Skeletal muscle cell (primary cell): Measurements from ENCODE around the gene KCNAB3.
"Not testable (repeated sequence)": the region's sequence is repeated elsewhere in the genome, so short reads cannot be mapped to it uniquely, and the experiment has no call there.

Source experiments
- DNase-seq: peaks from one replicate; pipeline ENCODE4 v3.0.0-alpha.2; 2010; ENCODE audit warnings: low read depth
- H3K4me3 ChIP-seq: 2 replicates; pipeline ENCODE4 v1.5.1; 2011; ENCODE audit warnings: low read depth, mild to moderate bottlenecking, control low read depth, low read length, moderate library complexity

Gene KCNAB3

DNA sequence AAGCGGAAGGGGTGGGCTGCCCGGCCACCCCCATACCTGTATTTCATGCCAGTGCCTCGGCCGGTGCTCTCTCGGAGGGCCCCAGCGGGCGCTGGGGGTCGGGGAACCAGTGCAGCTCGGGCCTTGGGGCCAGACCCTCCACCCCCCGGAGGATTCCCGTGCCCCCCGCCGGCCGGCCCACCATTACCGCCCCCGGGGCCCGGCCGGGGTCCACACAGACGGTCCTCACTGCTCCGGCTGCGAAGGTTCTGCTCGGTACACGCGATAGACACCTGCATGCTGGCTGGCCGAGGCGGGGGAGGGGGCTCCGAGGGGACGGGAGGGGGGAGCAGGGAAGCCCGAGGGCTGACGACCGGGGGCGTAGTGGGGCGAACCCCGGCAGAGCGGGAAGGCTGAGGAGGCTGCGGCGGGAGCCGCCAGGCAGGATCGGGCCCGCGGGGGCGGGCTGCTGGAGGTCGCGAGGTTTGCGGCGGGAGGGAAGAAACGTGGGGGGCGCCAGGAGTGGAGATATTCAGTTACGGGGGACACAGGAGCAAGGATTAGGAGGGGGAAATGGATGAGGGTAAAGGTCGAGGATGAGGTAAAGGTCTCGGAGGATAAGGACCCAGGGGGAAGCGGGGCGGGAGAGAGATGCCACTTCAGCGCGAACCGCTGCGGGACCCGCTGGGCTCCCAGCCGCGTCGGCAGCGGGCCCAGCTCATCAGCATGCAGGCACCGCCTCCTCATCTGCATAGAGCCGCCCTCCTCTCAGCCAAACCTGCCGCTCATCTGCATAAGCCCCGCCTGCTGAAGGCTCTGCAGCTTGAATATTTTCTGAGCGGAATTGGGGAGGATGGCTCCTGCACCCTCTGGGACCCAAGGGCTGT lies at the start of gene KCNAB3:
Gene KCNAB3, minus strand, starts transcription at position 699 of the 866 bp plus-strand sequence. Its CDS starts 421 bp downstream, at position 278.
- H3K4me3 ChIP-seq, result peak within 1 kb of the TSS; percentile 96
- DNase-seq, result peak; percentile 35

DNA sequence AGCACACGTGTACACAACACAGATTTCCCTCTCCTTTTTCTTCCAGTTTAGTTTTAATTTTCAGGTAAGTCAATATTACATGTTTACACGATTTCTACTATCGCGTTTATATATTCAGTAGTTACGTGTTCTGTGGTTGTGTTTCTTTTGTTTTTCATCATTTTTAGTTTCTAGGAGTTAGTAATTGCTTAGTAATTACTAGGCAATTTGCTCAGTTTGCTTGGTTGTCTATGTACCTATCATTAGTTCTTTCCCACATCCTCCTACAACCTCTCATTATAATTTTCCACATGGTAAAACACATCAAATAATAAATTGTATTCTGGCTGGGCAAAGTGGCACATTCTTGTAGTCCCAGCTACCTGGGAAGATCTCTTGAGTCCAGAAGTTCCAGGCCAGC lies 48.1 kb upstream of the KCNAB3 start:
- no peak for DNase-seq
- H3K4me3 ChIP-seq, result no peak overlapping the region

DNA sequence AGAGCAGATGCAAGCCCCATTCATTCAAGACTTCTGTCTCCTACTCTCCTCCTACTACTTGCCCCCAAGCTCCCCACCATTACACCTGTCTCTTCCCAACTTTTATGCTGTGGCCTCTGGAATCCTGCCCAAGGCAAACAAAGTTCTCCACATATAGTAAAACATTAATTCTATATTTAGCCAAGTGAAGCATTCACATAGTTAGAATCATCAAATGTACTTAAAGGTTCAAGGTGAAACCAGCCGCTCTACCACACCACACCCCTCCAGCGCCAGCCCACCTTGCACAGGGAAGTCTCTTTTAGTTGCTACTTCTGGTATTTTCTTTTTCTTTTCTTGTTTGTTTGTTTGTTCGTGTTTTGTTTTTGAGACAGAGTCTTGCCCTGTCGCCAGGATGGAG lies 47.4 kb upstream of the KCNAB3 start:
- H3K4me3 ChIP-seq, result no peak overlapping the region
- no peak for DNase-seq

DNA sequence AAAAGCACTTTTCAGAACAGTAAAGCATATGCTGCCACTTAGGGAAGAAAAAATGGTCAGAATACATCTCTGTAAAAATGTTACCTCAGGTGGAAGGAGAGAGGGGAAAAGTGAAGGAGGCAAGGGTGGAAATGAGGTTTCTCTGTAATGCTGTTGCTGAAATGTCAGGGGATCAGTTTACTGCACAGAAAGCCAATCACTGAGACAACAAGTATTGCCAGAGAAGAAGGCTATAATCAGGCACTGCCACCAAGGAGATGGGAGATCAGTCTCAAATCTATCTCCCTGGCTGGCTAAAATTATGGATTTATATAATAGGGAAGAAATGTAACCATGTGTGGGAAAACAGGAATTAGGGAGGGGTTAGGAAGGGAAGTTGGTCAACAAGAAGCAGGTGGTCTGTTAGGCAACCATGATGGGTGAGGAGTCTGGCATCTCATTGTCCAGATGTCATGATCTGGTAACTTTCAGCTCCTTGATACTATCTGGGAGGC lies 45.0 kb upstream of the KCNAB3 start:
- DNase-seq, result no peak
- no peak overlapping the region for H3K4me3 ChIP-seq

DNA sequence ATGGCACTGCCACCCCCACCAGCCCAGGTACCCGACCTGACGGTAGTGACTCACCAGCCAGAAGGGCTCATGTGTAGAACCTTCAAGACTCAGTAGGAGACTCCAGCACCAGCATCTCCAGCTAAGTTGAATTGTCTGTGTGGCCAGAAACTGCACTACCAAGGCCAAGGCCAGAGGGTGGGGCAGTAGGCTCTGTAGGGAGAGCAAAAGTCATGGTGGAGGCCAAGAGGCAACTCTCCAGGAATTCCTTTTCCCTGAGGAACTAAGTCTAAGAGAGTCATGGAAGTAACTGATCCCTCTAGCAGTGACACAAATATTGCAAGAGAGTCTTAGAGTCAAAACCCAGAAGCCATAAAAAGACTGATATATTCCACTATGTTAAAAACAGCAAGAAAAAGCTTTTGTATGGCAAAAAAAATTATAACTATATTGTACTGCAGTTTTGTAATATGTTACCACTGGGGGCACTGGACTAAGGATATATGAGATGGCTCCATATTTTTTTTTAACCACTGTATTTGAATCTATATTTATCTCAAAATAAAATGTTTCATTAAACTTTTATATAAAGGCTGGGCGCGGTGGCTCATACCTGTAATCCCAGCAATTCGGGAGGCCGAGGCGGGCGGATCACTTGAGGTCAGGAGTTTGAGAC lies 42.6 kb upstream of the KCNAB3 start:
- no peak for DNase-seq
- H3K4me3 ChIP-seq, result no peak overlapping the region

DNA sequence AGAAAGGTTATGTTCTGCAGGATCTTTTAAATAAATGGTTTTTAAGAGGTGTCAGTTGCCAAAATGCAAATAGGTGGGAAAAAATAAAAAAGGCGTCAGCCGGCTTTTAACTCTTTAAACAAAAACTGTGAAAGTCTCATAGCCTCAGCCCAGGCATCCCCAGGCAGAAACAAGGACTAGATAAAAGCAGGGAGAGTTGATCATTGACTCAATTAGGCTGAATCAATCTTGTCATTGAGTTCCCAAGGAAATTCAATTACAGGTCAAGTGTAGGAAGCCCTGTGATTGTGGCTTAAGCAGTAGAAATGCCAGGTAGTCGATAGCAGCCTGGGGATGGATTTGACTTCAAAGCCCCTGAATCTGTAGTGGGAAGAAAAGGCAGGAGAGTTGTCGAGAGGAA lies 42.0 kb upstream of the KCNAB3 start:
- H3K4me3 ChIP-seq, result no peak overlapping the region
- no peak for DNase-seq

DNA sequence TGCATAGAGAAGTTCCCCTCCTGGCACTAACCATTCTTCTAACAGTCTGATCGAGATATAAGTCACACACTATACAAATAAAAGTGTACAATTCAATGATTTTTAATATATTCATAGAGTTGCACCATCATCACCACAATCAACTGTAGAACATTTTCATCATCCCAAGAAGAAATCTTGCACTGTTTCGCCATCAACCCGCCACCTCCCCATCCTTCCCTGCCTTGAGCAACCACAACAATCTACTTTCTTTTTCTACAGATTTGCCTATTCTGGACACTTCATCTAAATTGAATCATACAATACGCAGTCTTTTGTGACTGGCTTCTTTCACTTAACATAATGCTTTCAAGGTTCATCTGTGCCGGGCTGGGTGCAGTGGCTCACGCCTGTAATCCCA lies 39.8 kb upstream of the KCNAB3 start:
- no peak overlapping the region for H3K4me3 ChIP-seq
- DNase-seq, result peak; percentile 38

DNA sequence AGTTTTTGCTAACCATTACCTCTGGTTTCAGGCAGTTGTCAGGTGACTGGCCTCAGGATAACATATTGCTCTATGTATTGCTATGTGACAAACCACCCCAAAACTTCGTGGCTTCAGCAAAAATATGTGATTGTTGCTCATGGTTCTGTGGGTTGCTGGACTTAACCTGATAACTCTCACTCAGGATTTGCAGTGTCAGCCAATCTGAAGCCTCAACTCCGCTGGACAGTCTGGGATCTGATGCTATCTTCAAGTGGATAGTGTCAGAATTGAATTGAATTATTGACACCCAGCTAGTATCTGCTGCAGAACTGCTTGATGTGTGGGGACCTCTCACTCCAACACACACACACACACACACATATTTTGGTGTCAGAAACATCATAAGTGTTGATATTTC lies 38.1 kb upstream of the KCNAB3 start:
- no peak overlapping the region for H3K4me3 ChIP-seq
- no peak for DNase-seq

DNA sequence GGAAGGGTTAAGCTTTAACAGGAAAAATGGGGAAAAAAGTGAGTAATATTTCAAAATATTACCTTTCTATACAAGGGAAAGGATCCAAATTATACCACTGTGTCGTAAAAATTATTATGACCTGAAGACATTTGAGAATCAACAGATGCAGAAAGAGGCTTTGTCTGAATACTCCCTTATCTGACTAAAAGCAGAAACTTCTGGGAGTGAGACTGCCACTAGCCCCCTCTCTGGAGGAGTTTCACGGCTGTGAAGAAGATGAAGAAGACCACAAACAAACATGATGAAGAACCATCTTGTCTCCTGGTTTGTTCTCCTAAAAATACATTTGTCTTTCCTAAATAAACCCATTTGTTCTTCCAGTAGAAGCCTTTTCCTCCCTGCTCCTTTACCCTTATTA lies 31.8 kb upstream of the KCNAB3 start:
- DNase-seq, result no peak
- H3K4me3 ChIP-seq, result no peak overlapping the region

DNA sequence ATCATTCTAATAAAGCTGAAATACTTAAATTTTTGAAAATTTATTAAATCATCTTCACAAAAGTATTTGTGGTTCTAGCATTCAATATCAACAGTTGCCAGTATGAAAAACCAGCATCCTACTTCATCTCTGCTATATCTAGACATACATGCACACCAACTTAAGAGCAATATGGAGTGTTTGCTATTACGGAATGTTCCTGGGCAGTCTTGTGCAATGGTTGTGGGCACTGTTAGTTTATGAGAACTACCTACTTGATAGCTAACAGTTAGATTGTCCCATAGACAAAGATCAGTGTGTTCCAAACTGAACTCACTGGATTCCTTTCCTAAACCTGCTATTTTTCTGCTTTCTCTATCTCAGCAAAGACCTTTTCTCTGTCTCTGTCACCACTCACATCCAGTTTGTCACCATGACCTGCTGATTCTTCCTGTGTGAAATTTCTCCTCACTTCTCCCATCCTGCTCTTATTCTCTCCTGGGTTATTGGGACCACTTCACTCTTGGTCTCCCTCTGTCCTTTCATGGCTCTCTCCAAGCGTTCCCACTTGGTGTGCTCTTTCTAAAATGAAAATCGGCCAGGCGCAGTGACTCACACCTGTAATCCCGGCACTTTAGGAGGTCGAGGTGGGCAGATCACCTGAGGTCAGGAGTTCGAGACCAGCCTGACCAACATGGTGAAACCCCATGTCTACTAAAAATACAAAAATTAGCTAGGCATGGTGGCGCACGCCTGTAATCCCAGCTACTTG lies 30.0 kb upstream of the KCNAB3 start:
- no peak overlapping the region for H3K4me3 ChIP-seq
- DNase-seq, result peak; percentile 52

DNA sequence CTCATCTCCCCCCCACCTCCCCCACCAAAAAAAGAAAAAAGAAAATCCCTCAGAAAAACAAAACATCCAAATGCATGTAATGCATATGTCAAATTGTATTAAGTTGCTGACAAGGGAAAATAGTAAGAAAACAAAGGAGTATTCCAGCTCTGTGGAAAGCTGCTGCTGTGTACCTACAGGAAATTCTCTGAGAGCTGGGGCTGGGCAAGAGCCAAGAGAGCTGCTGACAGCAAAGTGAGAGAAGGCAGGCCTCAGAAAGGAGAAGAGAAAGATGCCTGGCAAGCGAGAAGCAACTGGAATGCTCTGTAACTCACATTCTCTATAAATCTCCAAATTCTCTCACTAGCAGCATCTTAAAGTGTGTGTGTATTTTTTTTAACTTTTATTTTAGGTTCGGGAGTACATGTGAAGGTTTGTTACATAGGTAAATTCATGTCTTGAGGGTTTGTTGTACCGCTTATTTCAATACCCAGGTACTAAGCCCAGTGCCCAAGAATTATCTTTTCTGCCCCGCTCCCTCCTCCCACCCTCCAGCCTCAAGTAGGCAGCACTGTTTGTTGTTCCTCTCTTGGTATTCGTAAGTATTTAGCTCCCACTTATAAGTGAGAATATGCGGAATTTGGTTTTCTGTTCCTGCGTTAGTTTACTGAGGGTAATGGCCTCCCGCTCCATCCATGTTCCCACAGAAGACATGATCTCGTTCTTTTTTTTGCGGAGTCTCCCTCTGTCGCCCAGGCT lies 26.7 kb upstream of the KCNAB3 start:
- no peak overlapping the region for H3K4me3 ChIP-seq
- peak; percentile 50 for DNase-seq

DNA sequence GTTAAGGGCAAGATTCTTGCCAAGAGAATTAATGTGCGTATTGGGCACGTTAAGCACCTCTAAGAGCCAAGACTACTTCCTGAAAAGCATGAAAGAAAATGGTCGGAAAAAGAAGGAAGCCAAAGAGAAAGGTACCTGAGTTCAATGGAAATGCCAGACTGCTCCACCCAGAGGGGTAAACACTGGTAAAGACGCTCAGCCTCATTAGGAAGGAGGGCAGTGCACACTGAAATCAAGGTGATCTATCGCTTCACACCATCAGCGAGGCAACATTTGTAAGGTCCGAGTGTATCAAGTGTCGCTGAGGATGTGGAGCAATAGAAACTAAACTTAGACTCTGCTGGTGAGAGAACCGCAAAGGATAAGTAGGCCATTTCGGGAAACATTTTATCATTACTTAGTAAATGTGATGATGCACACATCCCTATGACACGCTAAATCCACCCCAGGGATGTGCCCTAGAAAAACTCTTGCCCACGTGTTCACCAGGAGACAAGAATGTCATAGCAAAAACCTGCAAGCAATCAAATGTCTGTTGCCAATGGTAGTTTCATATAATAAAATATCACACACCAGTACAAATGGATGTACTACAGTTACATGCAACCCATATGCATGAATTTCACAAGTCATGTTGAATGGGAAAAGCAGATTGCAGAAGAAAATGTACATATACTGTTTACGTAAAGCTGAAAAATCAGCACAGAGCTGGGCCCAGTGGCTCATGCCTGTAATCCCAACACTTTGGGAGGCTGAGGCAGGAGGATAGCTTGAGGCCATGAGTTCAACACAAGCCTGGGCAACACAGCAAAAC lies 26.0 kb upstream of the KCNAB3 start:
- DNase-seq, result peak; percentile 35

DNA sequence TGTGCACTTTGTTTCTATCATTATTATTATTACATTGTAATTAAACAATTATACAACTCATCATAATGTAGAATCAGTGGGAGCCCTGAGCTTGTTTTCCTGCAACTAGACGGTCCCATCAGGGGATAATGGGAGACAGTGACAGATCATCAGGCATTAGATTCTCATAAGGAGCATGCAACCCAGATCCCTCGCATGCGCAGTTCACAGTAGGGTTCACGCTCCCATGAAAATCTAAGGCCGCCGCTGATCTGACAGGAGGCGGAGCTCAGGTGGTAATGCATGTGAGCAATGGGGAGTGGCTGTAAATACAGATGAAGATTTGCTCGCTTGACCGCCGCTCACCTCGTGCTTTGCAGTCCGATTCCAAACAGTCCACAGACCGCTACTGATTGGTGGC lies 23.6 kb upstream of the KCNAB3 start:
- not testable (repeated sequence) for DNase-seq, H3K4me3 ChIP-seq

More for the DNA sequence above, 26.0 kb upstream of the KCNAB3 start:
- H3K4me3 ChIP-seq, result no peak overlapping the region

DNA sequence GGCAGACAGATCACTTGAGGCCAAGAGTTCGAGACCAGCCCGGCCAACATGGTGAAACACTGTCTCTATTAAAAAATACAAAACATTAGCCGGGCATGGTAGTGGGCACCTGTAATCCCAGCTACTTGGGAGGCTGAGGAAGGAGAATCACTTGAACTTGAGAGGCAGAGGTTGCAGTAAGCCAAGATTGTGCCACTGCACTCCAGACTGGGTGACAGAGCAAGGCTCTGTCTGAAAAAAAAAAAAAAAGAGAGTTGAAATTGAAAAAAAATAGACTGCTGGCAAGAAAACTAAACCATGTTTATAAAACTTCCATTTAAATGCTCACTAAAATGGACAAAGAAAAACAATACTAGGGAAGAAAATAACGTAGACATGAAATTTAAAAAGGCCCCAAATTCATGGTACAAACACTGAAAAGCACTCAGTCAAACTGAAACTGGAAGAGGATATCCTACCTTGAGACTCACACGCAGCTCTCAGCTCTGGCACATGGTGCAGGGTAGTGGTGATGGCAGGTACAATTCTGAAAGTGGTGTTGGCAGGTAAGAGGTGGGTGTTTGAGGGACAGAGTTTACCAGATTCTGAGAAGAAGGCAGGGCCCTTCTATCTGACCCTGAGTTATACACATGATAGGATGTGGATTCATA lies 21.6 kb upstream of the KCNAB3 start:
- H3K4me3 ChIP-seq, result no peak overlapping the region
- DNase-seq, result no peak

DNA sequence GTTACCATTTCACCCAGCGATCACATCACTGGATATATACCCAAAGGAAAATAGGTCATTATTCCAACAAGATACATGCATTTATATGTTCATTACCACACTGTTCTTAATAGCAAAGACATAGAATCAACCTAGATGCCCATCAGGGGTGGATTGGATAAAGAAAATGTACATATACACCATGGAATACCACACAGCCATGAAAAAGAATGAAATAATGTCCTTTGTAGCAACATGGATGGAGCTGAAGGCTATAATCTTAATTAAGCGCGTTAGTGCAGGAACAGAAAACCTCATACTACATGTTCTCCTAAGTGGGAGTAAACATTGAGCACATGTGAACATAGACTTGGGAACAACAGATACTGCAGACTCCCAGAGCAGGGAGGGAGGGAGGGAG lies 20.9 kb upstream of the KCNAB3 start:
- DNase-seq, result no peak
- H3K4me3 ChIP-seq, result no peak overlapping the region

DNA sequence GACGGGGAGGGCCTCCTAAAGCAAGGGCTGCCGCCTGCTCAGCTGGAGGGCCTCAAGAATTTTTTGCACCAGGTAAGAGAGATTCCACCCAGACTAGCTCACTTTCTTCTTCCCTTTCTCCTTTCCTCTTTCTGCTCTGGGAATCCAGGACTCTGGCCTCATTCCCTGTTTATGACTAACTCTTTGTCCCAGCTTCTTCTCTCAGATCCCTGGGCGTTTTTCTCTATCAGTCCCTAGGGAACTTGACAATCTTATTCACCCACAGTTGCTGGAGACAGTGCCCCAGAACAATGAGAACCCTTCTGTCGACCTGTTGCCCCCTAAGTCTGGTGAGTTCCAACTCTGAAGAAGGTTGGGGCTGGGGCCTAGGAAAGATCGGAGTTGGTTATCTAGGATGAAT lies 18.0 kb upstream of the KCNAB3 start:
- no peak for DNase-seq
- H3K4me3 ChIP-seq, result no peak overlapping the region

DNA sequence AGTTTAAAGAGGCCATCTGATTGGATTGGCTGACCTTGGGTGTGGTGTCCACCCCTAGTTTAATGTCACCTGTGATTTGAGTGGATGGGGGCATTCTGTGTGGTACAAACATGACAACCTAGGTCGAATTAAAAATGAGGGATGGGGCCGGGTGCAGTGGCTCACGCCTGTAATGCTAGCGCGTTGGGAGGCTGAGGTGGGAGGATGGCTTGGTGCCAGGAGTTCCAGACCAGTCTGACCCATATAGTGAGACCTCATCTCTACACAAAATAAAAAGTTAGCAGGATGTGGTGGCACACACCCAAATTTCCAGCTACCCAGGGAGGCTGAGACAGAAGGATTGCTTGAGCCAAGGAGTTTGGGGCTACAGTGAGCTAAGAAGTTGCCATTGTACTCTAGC lies 16.8 kb upstream of the KCNAB3 start:
- no peak overlapping the region for H3K4me3 ChIP-seq
- DNase-seq, result no peak

DNA sequence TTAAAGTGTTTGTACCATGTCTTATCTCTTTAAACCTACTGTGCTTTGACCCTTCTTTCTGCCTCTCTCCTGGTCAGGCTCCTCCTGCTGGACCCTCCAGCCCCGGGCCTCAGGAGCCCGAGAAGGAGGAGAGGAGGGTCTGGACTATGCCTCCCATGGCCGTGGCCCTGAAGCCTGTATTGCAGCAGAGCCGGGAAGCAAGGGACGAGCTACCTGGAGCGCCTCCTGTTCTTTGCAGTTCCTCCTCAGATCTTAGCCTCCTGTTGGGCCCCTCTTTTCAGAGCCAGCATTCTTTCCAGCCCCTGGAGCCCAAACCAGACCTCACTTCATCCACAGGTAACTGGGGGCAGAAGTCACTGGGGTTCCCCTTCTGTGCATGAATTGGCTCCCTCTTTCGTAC lies 16.0 kb upstream of the KCNAB3 start:
- H3K4me3 ChIP-seq, result no peak overlapping the region
- no peak for DNase-seq
